ENCODE results near the gene AKT3.

Gene AKT3

GRCh38 chr1:243529512-243529911, 320.5 kb downstream of the AKT3 start:
- H2BK12ac ChIP-seq (ENCODE audit: low read length): no peak overlapping the region
- no peak overlapping the region for H4K8ac ChIP-seq (ENCODE audit: low read depth, low read length)
- no peak overlapping the region for H2BK120ac ChIP-seq (ENCODE audit: low read depth, low read length)
- H3K79me1 ChIP-seq (ENCODE audit: low read depth, low read length): no peaks in the 10 kb centered on the region
- no CpG with 5 or more reads among the region's 4 CpGs for WGBS, 2 donors (ENCODE audit: extremely low coverage in 2 of 2, insufficient read length in 2 of 2, insufficient replicate concordance in 1 of 2)
- no peak overlapping the region for H2AFZ ChIP-seq (ENCODE audit: low read length)
- H3K14ac ChIP-seq (ENCODE audit: low read length): no peak overlapping the region
- DNase-seq (ENCODE audit: low spot score): no peak
- peaks cover 0 to 4% of the 10 kb centered on the region in 2 donors for H3K9me3 ChIP-seq (replicated peaks in 1 of 2; ENCODE audit: control insufficient read depth in 2 of 2, insufficient read depth in 1 of 2, low read depth in 1 of 2, low read length in 2 of 2)
- no peak overlapping the region for H2AK5ac ChIP-seq (ENCODE audit: low read depth, low read length)
- H2BK5ac ChIP-seq (ENCODE audit: low read length): no peak overlapping the region
- peaks cover 0 to 3% of the 10 kb centered on the region in 2 donors for H3K4me1 ChIP-seq (ENCODE audit: control insufficient read depth in 2 of 2, insufficient read depth in 1 of 2, low read depth in 1 of 2, low read length in 2 of 2)
- H2BK15ac ChIP-seq (ENCODE audit: low read length): no peak overlapping the region
- no peak overlapping the region for H3K27ac ChIP-seq (replicated peaks; ENCODE audit: low read length)
- no peak overlapping the region for H3K4ac ChIP-seq (ENCODE audit: low read length)
- H3K18ac ChIP-seq (ENCODE audit: low read length): no peak overlapping the region
- no peaks in the 10 kb centered on the region for H3K27me3 ChIP-seq (ENCODE audit: control insufficient read depth in 3 of 3, insufficient read depth in 3 of 3, low read depth in 1 of 3, low read length in 3 of 3)
- no peak overlapping the region for H3K4me3 ChIP-seq (ENCODE audit: low read length in 2 of 2)
- no peak overlapping the region for H4K91ac ChIP-seq (ENCODE audit: low read depth, low read length, poor library complexity)
- no peak overlapping the region for H3K9ac ChIP-seq (ENCODE audit: low read depth, low read length, poor library complexity)
- no peak overlapping the region for H3K23ac ChIP-seq (ENCODE audit: low read depth, low read length, poor library complexity)
- H3K36me3 ChIP-seq (replicated peaks in 1 of 2; ENCODE audit: control insufficient read depth in 2 of 2, insufficient read depth in 2 of 2, low read length in 2 of 2): no peaks in the 10 kb centered on the region
- H3K4me2 ChIP-seq (ENCODE audit: insufficient read depth, low read length, poor library complexity, severe bottlenecking): no peak overlapping the region

GRCh38 chr1:243528459-243529121, 321.5 kb downstream of the AKT3 start:
- Histone ChIP-seq H3K4me3 (ENCODE audit: low read length in 2 of 2) (no peak overlapping the region), H2AFZ (ENCODE audit: low read length) (no peak overlapping the region), H4K8ac (ENCODE audit: low read depth, low read length) (no peak overlapping the region), H3K79me1 (ENCODE audit: low read depth, low read length) (no peaks in the 10 kb centered on the region), H3K27me3 (ENCODE audit: control insufficient read depth in 3 of 3, insufficient read depth in 3 of 3, low read depth in 1 of 3, low read length in 3 of 3) (no peaks in the 10 kb centered on the region), H3K36me3 (replicated peaks in 1 of 2; ENCODE audit: control insufficient read depth in 2 of 2, insufficient read depth in 2 of 2, low read length in 2 of 2) (no peaks in the 10 kb centered on the region), H2BK15ac (ENCODE audit: low read length) (no peak overlapping the region), H3K27ac (replicated peaks; ENCODE audit: low read length) (no peak overlapping the region), H3K4me1 (ENCODE audit: control insufficient read depth in 2 of 2, insufficient read depth in 1 of 2, low read depth in 1 of 2, low read length in 2 of 2) (peaks cover 0 to 3% of the 10 kb centered on the region in 2 donors), H2BK5ac (ENCODE audit: low read length) (no peak overlapping the region), H3K18ac (ENCODE audit: low read length) (no peak overlapping the region), H2AK5ac (ENCODE audit: low read depth, low read length) (no peak overlapping the region), H3K9ac (ENCODE audit: low read depth, low read length, poor library complexity) (no peak overlapping the region), H4K91ac (ENCODE audit: low read depth, low read length, poor library complexity) (no peak overlapping the region), H3K23ac (ENCODE audit: low read depth, low read length, poor library complexity) (no peak overlapping the region), H2BK12ac (ENCODE audit: low read length) (no peak overlapping the region), H3K9me3 (replicated peaks in 1 of 2; ENCODE audit: control insufficient read depth in 2 of 2, insufficient read depth in 1 of 2, low read depth in 1 of 2, low read length in 2 of 2) (peaks cover 0 to 4% of the 10 kb centered on the region in 2 donors), H2BK120ac (ENCODE audit: low read depth, low read length) (no peak overlapping the region), H3K14ac (ENCODE audit: low read length) (no peak overlapping the region), H3K4me2 (ENCODE audit: insufficient read depth, low read length, poor library complexity, severe bottlenecking) (no peak overlapping the region), H3K4ac (ENCODE audit: low read length) (no peak overlapping the region)
- DNase-seq (ENCODE audit: low spot score): no peak
- no CpG with 5 or more reads among the region's 2 CpGs for WGBS, 2 donors (ENCODE audit: extremely low coverage in 2 of 2, insufficient read length in 2 of 2, insufficient replicate concordance in 1 of 2)

GRCh38 chr1:243526180-243526579, 323.9 kb downstream of the AKT3 start:
- Histone ChIP-seq H4K91ac (ENCODE audit: low read depth, low read length, poor library complexity) (no peak overlapping the region), H3K4me2 (ENCODE audit: insufficient read depth, low read length, poor library complexity, severe bottlenecking) (no peak overlapping the region), H2BK5ac (ENCODE audit: low read length) (no peak overlapping the region), H3K4ac (ENCODE audit: low read length) (no peak overlapping the region), H2BK120ac (ENCODE audit: low read depth, low read length) (no peak overlapping the region), H3K27me3 (ENCODE audit: control insufficient read depth in 3 of 3, insufficient read depth in 3 of 3, low read depth in 1 of 3, low read length in 3 of 3) (no peaks in the 10 kb centered on the region), H3K23ac (ENCODE audit: low read depth, low read length, poor library complexity) (no peak overlapping the region), H2AK5ac (ENCODE audit: low read depth, low read length) (no peak overlapping the region), H3K4me1 (ENCODE audit: control insufficient read depth in 2 of 2, insufficient read depth in 1 of 2, low read depth in 1 of 2, low read length in 2 of 2) (peaks cover 0 to 3% of the 10 kb centered on the region in 2 donors), H3K36me3 (replicated peaks in 1 of 2; ENCODE audit: control insufficient read depth in 2 of 2, insufficient read depth in 2 of 2, low read length in 2 of 2) (no peaks in the 10 kb centered on the region), H3K4me3 (ENCODE audit: low read length in 2 of 2) (no peak overlapping the region), H3K9me3 (replicated peaks in 1 of 2; ENCODE audit: control insufficient read depth in 2 of 2, insufficient read depth in 1 of 2, low read depth in 1 of 2, low read length in 2 of 2) (peaks cover 0 to 4% of the 10 kb centered on the region in 2 donors), H4K8ac (ENCODE audit: low read depth, low read length) (no peak overlapping the region), H3K27ac (replicated peaks; ENCODE audit: low read length) (no peak overlapping the region), H3K79me1 (ENCODE audit: low read depth, low read length) (no peaks in the 10 kb centered on the region), H3K18ac (ENCODE audit: low read length) (no peak overlapping the region), H2AFZ (ENCODE audit: low read length) (no peak overlapping the region), H3K14ac (ENCODE audit: low read length) (no peak overlapping the region), H3K9ac (ENCODE audit: low read depth, low read length, poor library complexity) (no peak overlapping the region), H2BK15ac (ENCODE audit: low read length) (no peak overlapping the region), H2BK12ac (ENCODE audit: low read length) (no peak overlapping the region)
- no peak for DNase-seq (ENCODE audit: low spot score)
- WGBS, 2 donors (ENCODE audit: extremely low coverage in 2 of 2, insufficient read length in 2 of 2, insufficient replicate concordance in 1 of 2): no CpG with 5 or more reads among the region's 7 CpGs

GRCh38 chr1:243525085-243525487, 325.0 kb downstream of the AKT3 start:
- Histone ChIP-seq H4K8ac (ENCODE audit: low read depth, low read length) (no peak overlapping the region), H3K4me1 (ENCODE audit: control insufficient read depth in 2 of 2, insufficient read depth in 1 of 2, low read depth in 1 of 2, low read length in 2 of 2) (peaks cover 0 to 3% of the 10 kb centered on the region in 2 donors), H3K4me3 (ENCODE audit: low read length in 2 of 2) (no peak overlapping the region), H2BK120ac (ENCODE audit: low read depth, low read length) (no peak overlapping the region), H3K36me3 (replicated peaks in 1 of 2; ENCODE audit: control insufficient read depth in 2 of 2, insufficient read depth in 2 of 2, low read length in 2 of 2) (no peaks in the 10 kb centered on the region), H3K27me3 (ENCODE audit: control insufficient read depth in 3 of 3, insufficient read depth in 3 of 3, low read depth in 1 of 3, low read length in 3 of 3) (no peaks in the 10 kb centered on the region), H4K91ac (ENCODE audit: low read depth, low read length, poor library complexity) (no peak overlapping the region), H2BK15ac (ENCODE audit: low read length) (no peak overlapping the region), H2AK5ac (ENCODE audit: low read depth, low read length) (no peak overlapping the region), H3K23ac (ENCODE audit: low read depth, low read length, poor library complexity) (no peak overlapping the region), H3K79me1 (ENCODE audit: low read depth, low read length) (no peaks in the 10 kb centered on the region), H2BK12ac (ENCODE audit: low read length) (no peak overlapping the region), H3K4me2 (ENCODE audit: insufficient read depth, low read length, poor library complexity, severe bottlenecking) (no peak overlapping the region), H2BK5ac (ENCODE audit: low read length) (no peak overlapping the region), H3K14ac (ENCODE audit: low read length) (no peak overlapping the region), H3K4ac (ENCODE audit: low read length) (no peak overlapping the region), H3K18ac (ENCODE audit: low read length) (no peak overlapping the region), H3K9ac (ENCODE audit: low read depth, low read length, poor library complexity) (no peak overlapping the region), H3K9me3 (replicated peaks in 1 of 2; ENCODE audit: control insufficient read depth in 2 of 2, insufficient read depth in 1 of 2, low read depth in 1 of 2, low read length in 2 of 2) (peaks cover 0 to 4% of the 10 kb centered on the region in 2 donors), H2AFZ (ENCODE audit: low read length) (no peak overlapping the region), H3K27ac (replicated peaks; ENCODE audit: low read length) (no peak overlapping the region)
- no CpG with 5 or more reads among the region's 2 CpGs for WGBS, 2 donors (ENCODE audit: extremely low coverage in 2 of 2, insufficient read length in 2 of 2, insufficient replicate concordance in 1 of 2)
- no peak for DNase-seq (ENCODE audit: low spot score)

Measured in neuronal stem cell (in vitro differentiated cells).